COLO829 (cell line): Measurements from ENCODE around the gene ERC2.

Source experiments
- DNase-seq: peaks from one replicate; pipeline ENCODE4 v3.0.0; 2012; ENCODE audit warnings: low spot score

ERC2 gene

GRCh38 chr3:55790596-55791350 lies 677.5 kb downstream of the ERC2 start:
- no peak for DNase-seq

- DNase-seq = no peak
Measured at GRCh38 chr3:55789516-55789915, 678.8 kb downstream of the ERC2 start.

DNA sequence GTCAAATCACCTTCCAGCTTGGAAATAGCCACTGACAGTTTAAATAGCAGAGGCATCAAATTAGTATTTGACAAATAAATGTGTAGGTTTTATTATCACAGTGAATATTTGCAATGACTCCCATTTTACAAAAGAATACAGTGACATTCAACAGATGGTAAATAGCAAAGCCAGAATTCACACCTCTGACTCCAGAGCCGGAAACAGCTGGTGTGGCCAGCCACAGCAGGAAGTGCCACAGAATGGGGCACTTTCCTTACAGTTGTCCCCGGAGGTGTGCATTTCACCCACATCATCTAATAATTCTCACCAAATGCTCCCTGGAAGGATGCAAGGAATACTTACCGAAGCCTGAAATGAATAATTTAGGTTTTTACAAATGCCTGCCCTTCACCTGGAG lies 685.5 kb downstream of the ERC2 start:
- no peak for DNase-seq

DNA sequence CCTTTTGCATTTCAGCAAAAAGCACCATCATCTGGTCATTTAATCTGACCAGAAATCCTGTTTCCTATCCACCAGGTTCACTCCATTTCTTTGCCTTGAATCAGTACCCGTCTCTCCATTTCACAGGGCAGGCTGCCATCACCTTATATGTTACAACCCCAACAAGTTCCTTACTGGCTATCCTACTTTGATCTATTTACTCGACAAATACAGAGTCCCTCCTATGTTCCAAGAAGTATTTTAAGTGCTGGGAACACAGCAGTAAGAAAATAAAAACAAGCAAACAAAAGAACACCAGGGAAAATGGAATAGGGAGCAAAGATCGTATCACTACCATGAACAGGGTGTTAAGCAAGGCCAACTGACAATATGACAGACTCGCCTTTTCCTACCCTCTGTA lies 685.9 kb downstream of the ERC2 start:
- DNase-seq = no peak

GRCh38 chr3:55780913-55781312 lies 687.4 kb downstream of the ERC2 start:
- no peak for DNase-seq

DNA sequence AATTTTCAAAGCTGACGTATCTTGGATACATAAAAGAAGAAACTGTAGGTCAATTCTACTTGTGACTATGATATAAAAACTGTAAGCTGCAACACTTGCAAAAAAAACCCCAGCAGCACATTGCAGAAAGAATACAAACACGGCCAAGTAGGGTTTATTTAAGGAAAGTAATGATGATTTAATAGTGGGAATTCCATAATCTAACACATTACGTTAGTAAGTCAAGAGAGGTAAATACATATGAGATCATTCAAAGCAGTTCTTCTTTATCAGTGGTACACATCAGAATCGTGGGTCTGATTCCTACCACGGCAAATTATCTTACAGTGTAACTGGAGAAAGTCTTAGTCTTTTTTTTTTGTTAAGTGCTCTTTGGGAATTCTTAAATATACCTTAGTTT lies 688.7 kb downstream of the ERC2 start:
- no peak for DNase-seq

DNA sequence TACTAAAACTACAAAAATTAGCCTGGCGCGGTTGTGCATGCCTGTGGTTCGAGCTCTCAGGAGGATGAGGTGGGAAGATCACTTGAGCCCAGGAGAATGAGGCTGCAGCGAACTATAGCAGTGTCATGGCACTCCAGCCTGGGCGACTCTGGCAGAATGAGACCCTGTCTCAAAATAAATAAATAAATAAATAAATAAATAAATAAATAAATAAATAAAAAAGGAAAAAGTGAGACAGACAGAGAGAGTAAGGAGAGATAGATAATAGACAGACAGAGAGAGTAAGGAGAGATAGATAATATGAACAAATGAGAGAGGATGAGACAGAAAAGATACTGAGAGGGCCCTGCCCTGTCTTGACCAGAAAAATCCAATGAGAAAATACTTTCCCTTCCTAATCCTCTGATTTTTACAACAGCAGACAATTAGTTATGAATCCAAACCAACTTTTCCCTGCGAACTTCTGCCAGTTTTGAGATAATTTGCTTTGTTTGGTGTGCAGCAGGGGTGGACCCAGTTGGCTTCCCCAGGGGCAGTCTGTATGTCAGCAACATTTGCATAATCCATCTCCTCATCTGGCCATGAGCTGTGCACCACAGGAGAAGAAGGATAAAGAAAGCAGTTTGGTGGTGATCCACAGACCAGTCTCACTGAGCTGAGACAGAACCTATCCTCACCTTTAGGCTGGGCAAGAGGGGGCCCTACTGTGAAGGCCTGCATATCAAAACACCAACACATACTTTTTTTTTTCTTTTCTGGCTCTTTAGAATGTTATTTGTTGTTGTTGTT lies 692.7 kb downstream of the ERC2 start:
- DNase-seq = no peak

DNA sequence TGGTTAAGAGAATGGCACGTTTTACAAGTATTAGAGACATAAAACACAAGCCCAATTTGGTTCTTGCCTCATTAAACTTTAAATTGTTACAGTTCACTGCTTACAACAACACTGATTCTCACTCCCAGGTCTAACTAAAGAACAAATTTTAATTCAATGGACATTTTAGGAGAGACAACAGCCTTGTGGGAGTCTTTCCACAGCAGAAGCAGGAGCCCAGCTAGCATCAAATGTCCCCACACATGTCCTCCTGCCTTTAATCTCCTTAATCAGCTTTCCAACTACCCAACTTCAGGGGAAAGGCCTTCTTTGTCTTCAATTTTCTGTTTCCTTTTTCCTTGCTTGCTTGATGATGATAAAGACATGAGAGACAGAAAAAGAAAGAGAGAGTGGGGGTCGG lies 693.4 kb downstream of the ERC2 start:
- DNase-seq = no peak

DNA sequence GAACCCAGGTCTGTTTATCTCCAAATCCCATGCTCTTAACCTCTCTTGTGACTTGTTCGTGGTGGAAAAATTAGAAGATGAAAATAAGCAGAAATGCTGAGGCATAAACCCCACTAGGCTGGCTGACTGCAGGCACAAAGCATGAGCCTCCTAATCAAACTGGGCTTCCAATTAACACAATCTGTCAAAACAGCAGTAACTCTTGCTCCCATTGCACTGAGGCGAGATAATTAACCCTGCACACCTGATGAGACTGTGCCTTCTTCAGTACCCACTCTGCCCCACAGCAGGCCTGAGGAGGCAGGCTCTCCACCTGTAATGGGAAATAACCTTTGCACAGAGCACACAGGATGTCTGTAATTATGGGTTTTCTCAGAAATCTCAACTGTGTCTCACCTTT lies 696.8 kb downstream of the ERC2 start:
- no peak for DNase-seq

- DNase-seq = no peak
Measured at GRCh38 chr3:55770077-55770476, 698.2 kb downstream of the ERC2 start.

GRCh38 chr3:55766753-55767152 lies 701.5 kb downstream of the ERC2 start:
- DNase-seq = no peak

GRCh38 chr3:55765906-55766701 lies 702.2 kb downstream of the ERC2 start:
- DNase-seq = no peak

- DNase-seq = no peak
Measured at GRCh38 chr3:55765398-55765797, 702.9 kb downstream of the ERC2 start.

- no peak for DNase-seq
Measured at GRCh38 chr3:55756976-55757375, 711.3 kb downstream of the ERC2 start.

- no peak for DNase-seq
Measured at GRCh38 chr3:55755516-55756205, 712.6 kb downstream of the ERC2 start.

DNA sequence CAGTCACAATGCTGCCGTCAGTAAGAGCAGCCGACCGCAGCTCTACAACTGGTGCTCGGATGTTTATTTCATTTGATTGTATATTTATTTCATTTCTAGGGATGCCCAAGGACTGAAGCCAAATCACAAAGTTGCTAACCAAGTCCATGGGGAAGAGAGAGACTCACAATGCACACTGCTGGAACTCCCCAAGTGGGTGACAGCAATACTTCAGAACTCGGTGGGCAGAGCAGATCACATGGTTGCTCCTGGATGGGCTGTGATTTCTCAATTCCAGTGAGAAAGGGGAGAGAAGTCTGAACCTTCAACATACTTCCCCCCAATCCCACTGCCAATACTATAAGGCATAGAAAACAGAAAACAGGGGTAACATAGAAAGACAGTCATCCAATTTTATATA lies 715.4 kb downstream of the ERC2 start:
- DNase-seq = no peak

DNA sequence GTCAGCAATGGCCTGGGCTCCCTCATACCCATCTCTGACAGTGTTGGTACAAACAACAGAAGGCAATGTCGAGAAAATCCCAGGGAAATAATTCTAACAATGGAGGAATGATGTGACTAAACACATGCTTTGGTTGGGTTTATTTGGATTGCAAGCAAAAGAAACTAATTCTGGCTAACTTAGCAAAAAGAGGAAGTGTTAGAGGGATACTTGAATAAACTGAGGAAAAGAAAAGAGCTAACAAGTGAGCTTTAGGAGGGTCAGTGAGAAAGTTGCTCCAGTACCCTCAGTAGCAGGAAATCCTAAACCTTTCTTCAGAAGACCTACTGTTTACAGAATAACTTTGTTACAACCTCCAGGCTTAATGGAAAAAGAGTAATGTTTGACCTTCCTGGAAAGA lies 716.5 kb downstream of the ERC2 start:
- no peak for DNase-seq

GRCh38 chr3:55750525-55750924 lies 717.7 kb downstream of the ERC2 start:
- DNase-seq = no peak

- no peak for DNase-seq
Measured at GRCh38 chr3:55749036-55749435, 719.2 kb downstream of the ERC2 start.

DNA sequence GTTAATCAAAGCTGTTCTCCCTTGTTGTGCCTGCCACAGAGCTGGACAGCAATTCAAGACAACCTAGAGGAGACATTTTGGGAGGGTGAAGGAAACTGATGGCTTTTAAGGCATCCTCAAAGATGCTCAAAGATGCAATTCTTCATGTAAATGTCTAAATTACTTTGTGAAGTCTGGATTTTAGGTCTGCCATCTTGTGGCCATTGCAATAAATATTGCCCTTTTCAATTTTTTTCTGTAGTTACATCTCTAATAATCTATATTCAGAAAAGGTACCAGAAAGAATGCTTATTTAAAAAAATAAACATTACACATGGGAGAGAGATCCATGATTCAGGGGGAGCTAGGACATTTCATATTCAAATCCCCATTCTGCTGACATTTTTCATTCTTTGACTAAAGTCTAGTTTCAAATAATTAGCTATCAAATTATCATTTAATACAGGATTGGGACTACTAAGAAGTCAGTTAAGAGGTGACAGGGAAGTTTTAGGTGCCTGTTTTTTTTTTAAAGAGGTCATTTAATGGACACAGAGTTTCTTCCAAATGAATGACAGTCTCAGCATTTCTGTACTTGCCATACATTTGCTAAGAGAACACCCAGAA lies 721.4 kb downstream of the ERC2 start:
- peak; percentile 14 for DNase-seq

DNA sequence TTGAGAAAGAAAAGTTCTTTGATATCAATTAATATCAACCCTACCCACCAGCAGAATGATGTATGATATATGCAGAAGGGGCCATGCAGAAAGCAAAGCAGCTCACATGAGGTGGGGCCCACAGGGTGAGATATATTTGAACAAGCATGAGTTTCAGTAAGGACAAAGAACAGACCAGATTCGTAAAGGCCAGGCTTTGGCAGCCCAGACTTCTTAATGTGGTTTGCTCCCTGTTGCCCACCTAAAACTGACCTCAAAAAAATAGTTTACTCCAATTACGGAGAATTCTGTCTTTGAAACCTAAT lies 725.5 kb downstream of the ERC2 start:
- DNase-seq = no peak
